Esophagus muscularis mucosa (tissue), 4 donors: ENCODE results near the gene MT1B. TPM values are rescaled to one million over a fixed set of nuclear protein-coding genes. Genes with fewer than 3 reads are reported as not detected.

ENCODE experiments used
- DNase-seq: peaks from one replicate; pipeline ENCODE4 v3.0.0-alpha.2; 2017; ENCODE audit errors: extremely low spot score
- H3K27ac ChIP-seq, 4 donors: fragments of 200-600 bp; sonication (generic); replicated peaks in 1 of 4; 1 replicate in 3 of 4; 2 replicates in 1 of 4; pipeline ENCODE4 v1.5.1; 2016 to 2019; ENCODE audit warnings: mild to moderate bottlenecking in 1 of 4
- H3K27me3 ChIP-seq, 4 donors: fragments of 200-600 bp; sonication (generic); one replicate each; pipeline versions ENCODE4 v1.5.1 to v1.6.0; 2016 to 2019
- H3K36me3 ChIP-seq, 4 donors: fragments of 200-600 bp; sonication (generic); one replicate each; pipeline ENCODE4 v1.5.1; 2016 to 2019
- H3K4me1 ChIP-seq, 4 donors: fragments of 200-600 bp; sonication (generic); one replicate each; pipeline ENCODE4 v1.5.1; 2016 to 2019
- H3K4me3 ChIP-seq, 4 donors: fragments of 200-600 bp; sonication (generic); 1 replicate in 2 of 4; 2 replicates in 2 of 4; pipeline ENCODE4 v1.5.1; 2016 to 2019; ENCODE audit warnings: mild to moderate bottlenecking in 4 of 4, moderate library complexity in 1 of 4
- H3K9me3 ChIP-seq, 4 donors: fragments of 200-600 bp; sonication (generic); 1 replicate in 3 of 4; 2 replicates in 1 of 4; pipeline ENCODE4 v1.5.1; 2016 to 2019
- CTCF ChIP-seq, 3 experiments: fragments of 200-600 bp in 2 of 3; fragments of 450-650 bp in 1 of 3; sonication (generic) in 2 of 3; IDR thresholded peaks; one replicate each; pipeline ENCODE4 v1.5.1; 2017 to 2019; ENCODE audit warnings: antibody characterized with exemption in 3 of 3, mild to moderate bottlenecking in 2 of 3, moderate library complexity in 1 of 3
- EP300 ChIP-seq: sonication (generic); formaldehyde crosslinking; IDR thresholded peaks from one replicate; pipeline ENCODE4 v1.6.1; 2017; ENCODE audit warnings: antibody characterized with exemption
- POLR2A ChIP-seq: fragments of 450-650 bp; IDR thresholded peaks from one replicate; pipeline ENCODE4 v1.6.1; 2017; ENCODE audit warnings: antibody characterized with exemption, moderate library complexity, mild to moderate bottlenecking, low read depth
- POLR2AphosphoS5 ChIP-seq, 2 donors: sonication (generic); formaldehyde crosslinking; IDR thresholded peaks; one replicate each; pipeline ENCODE4 v1.6.1; 2017; ENCODE audit warnings: antibody characterized with exemption in 2 of 2
- WGBS: methylation state at CpG from one replicate; pipeline ENCODE4 v1.1.5; 2018; 5-methylcytosine and 5-hydroxymethylcytosine counted together
- intact Hi-C: fragments of 100-400 bp; cut with DNase I; formaldehyde crosslinking; loops from one replicate; pipeline ENCODE4 v1.15.1; 2023
- total RNA-seq, 4 donors: library from RNA; depleted of rRNA; stranded (reverse); fragments of >200 nt; gene quantifications; one replicate each; pipeline versions ENCODE4 v1.1.0 to v1.2.1, GENCODE V29; 2016

MT1B gene
- total RNA-seq, 4 donors from 2014 or later, result not detected

GRCh38 chr16:56697456-56698155, 45.9 kb downstream of the MT1B start:
- intact Hi-C loops, result no loop called here
- DNase-seq, result no peak
- no peaks in the 10 kb centered on the region for H3K36me3 ChIP-seq
- H3K27ac ChIP-seq, result no peak overlapping the region
- H3K27me3 ChIP-seq, result no peaks in the 10 kb centered on the region
- 80% methylated on average over 4 of the region's 5 CpGs for WGBS
- peaks cover 0 to 3% (median 0%) of the 10 kb centered on the region in 4 donors for H3K9me3 ChIP-seq
- H3K4me1 ChIP-seq, result peaks cover 3 to 10% (median 6%) of the 10 kb centered on the region in 4 donors
- no peak overlapping the region for H3K4me3 ChIP-seq
- TF ChIP-seq CTCF (IDR thresholded peaks at IDR 0.05), result no peak
- no peak for TF ChIP-seq POLR2A
- TF ChIP-seq EP300, result no peak

GRCh38 chr16:56700195-56700594, 48.5 kb downstream of the MT1B start:
- Histone ChIP-seq H3K36me3 (no peaks in the 10 kb centered on the region), H3K4me3 (no peak overlapping the region), H3K27ac (no peak overlapping the region), H3K4me1 (peaks cover 3 to 10% (median 6%) of the 10 kb centered on the region in 4 donors), H3K27me3 (no peaks in the 10 kb centered on the region), H3K9me3 (peaks cover 0 to 3% (median 0%) of the 10 kb centered on the region in 4 donors)
- no peak for DNase-seq
- TF ChIP-seq POLR2AphosphoS5 (IDR thresholded peaks at IDR 0.05) (no peak), EP300 (no peak), CTCF (IDR thresholded peaks at IDR 0.05) (no peak), POLR2A (no peak)
- intact Hi-C loops, result loop anchor here (5.0 kb wide), 1 partner anchor 183 kb away; no protein-coding TSS in a partner anchor
- WGBS, result 3% methylated on average over 1 of the region's 1 CpG

GRCh38 chr16:56700631-56701030, 48.9 kb downstream of the MT1B start:
- no peak overlapping the region for H3K27ac ChIP-seq
- peaks cover 3 to 10% (median 6%) of the 10 kb centered on the region in 4 donors for H3K4me1 ChIP-seq

GRCh38 chr16:56701534-56701933, 49.8 kb downstream of the MT1B start:
- peaks cover 0 to 3% (median 0%) of the 10 kb centered on the region in 4 donors for H3K9me3 ChIP-seq
- WGBS, result 80% methylated on average over 7 of the region's 7 CpGs
- H3K27me3 ChIP-seq, result no peaks in the 10 kb centered on the region
- no peak overlapping the region for H3K4me3 ChIP-seq
- TF ChIP-seq CTCF (IDR thresholded peaks at IDR 0.05) (no peak), EP300 (no peak), POLR2A (no peak), POLR2AphosphoS5 (IDR thresholded peaks at IDR 0.05) (no peak)
- intact Hi-C loops, result loop anchor here (5.0 kb wide), 1 partner anchor 184 kb away; no protein-coding TSS in a partner anchor
- H3K4me1 ChIP-seq, result peaks cover 3 to 10% (median 6%) of the 10 kb centered on the region in 4 donors
- DNase-seq, result no peak
- H3K36me3 ChIP-seq, result no peaks in the 10 kb centered on the region
- H3K27ac ChIP-seq, result no peak overlapping the region

More at GRCh38 chr16:56700631-56701030, 48.9 kb downstream of the MT1B start:
- peaks cover 0 to 3% (median 0%) of the 10 kb centered on the region in 4 donors for H3K9me3 ChIP-seq
- no peak overlapping the region for H3K4me3 ChIP-seq
- TF ChIP-seq POLR2AphosphoS5 (IDR thresholded peaks at IDR 0.05) (no peak), EP300 (no peak), POLR2A (no peak), CTCF (IDR thresholded peaks at IDR 0.05) (no peak)
- intact Hi-C loops, result loop anchor here (5.0 kb wide), 1 partner anchor 183 kb away; no protein-coding TSS in a partner anchor
- DNase-seq, result no peak
- 96% methylated on average over 1 of the region's 1 CpG for WGBS
- H3K27me3 ChIP-seq, result no peaks in the 10 kb centered on the region
- H3K36me3 ChIP-seq, result no peaks in the 10 kb centered on the region

Other genes with a start within 250 kb of the MT1B start
- 100 to 1,000 TPM; 150 to 205 (median 179) TPM for gene AMFR, start 226.3 kb upstream of the MT1B start, total RNA-seq
- 10 to 100 TPM; 35.5 to 46.7 (median 39.9) TPM for gene NUDT21, start 200.6 kb upstream of the MT1B start, total RNA-seq
- gene OGFOD1, start 200.3 kb upstream of the MT1B start, total RNA-seq, result 10 to 100 TPM; 18.3 to 47.1 (median 33.1) TPM
- 10 to 100 TPM; 33.2 to 47.8 (median 39.0) TPM for gene BBS2, start 131.9 kb upstream of the MT1B start, total RNA-seq
- gene MT4, start 86.8 kb upstream of the MT1B start, total RNA-seq, result not detected
- 10 to 100 TPM in 1 of 4 donors, 1 to 10 TPM in 3; 2.0 to 12.5 (median 4.1) TPM for gene MT3, start 62.4 kb upstream of the MT1B start, total RNA-seq
- gene MT2A, start 43.3 kb upstream of the MT1B start, total RNA-seq, result 100 to 1,000 TPM in 3 of 4 donors, 10 to 100 TPM in 1; 27.0 to 528 (median 116) TPM
- 100 to 1,000 TPM in 3 of 4 donors, 10 to 100 TPM in 1; 57.7 to 428 (median 146) TPM for gene MT1E, start 26.1 kb upstream of the MT1B start, total RNA-seq
- gene MT1M, start 19.2 kb upstream of the MT1B start, total RNA-seq, result 10 to 100 TPM in 3 of 4 donors, 1 to 10 TPM in 1; 3.7 to 74.9 (median 14.9) TPM
- gene MT1A, start 13.2 kb upstream of the MT1B start, total RNA-seq, result 100 to 1,000 TPM in 1 of 4 donors, 10 to 100 TPM in 1, 1 to 10 TPM in 1, not detected in 1; 1.7 to 371 (median 21.3) TPM
- 1 to 10 TPM; 2.1 to 7.1 (median 5.0) TPM for gene MT1F, start 6.1 kb downstream of the MT1B start, total RNA-seq
- 10 to 100 TPM in 2 of 4 donors, 1 to 10 TPM in 1, not detected in 1; 4.9 to 59.0 (median 19.0) TPM for gene MT1G, start 16.2 kb downstream of the MT1B start, total RNA-seq
- gene MT1H, start 17.9 kb downstream of the MT1B start, total RNA-seq, result not detected
- 1,000 to 10,000 TPM in 1 of 4 donors, 100 to 1,000 TPM in 3; 283 to 1,221 (median 512) TPM for gene MT1X, start 30.6 kb downstream of the MT1B start, total RNA-seq
- 10 to 100 TPM; 34.0 to 47.5 (median 36.5) TPM for gene NUP93, start 78.2 kb downstream of the MT1B start, total RNA-seq
- gene SLC12A3, start 213.3 kb downstream of the MT1B start, total RNA-seq, result not detected